Measurements from ENCODE around the gene BMPR1A. TPM values are rescaled to one million over a fixed set of nuclear protein-coding genes. Genes with fewer than 3 reads are reported as not detected.

BMPR1A gene
- total and polyA plus RNA-seq, 2 of the 13 experiments (the other 11 are each of a cell fraction or from before 2014, with no cell fraction given) = 17.8 to 44.2 TPM

DNA sequence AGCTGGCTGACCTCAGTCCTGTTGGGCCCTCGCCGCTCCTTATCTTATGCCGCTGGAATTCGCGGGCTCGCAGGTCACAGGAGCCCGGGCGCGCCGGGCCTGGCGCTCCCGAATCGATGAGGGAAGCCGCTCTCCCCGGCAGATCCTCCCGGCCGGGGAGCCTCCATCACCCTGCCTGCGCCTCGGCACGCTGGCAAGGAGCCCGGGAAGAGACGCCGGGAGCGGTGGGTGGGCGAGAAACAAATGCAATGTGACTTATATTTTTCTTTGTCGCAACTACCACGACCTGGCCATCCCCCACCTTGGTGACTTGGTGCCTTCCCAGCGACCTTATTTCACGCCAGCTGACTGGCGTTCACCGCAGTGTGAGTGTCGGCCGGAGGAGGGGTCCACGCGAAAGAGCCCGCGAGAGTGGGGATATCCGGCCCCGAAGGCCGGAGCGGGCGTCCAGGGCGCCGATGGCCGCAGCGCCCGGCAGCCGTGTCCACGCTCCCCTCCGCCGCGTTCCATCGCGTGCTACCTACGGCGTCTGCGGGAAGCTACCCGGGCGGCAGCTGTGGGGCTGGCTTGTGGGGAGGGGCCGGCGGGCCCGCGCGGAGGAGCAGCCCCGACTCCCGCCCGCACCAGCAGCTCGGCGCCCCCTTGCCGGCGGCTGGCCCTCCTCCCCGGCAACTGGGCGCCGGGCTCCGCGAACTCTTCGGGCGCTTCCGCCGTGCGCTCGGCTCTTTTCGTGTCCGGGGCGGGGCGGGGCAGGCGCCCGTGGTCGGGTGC lies 494 bp upstream of the BMPR1A start (continued):
- peak; percentile 62; the same call in 1 of the 2 replicates for TF ChIP-seq HNF4G (IDR thresholded peaks at IDR 0.05; ENCODE audit: borderline replicate concordance, low read depth, low read length)
- TF ChIP-seq HNF4G (CRISPR knock-in tag; IDR thresholded peaks at IDR 0.05; ENCODE audit: borderline replicate concordance, low read depth) = no peak
- no peak for TF ChIP-seq ZNF17 (CRISPR knock-in tag; IDR thresholded peaks at IDR 0.05)
- peak; percentile 94 for TF ChIP-seq ZNF563 (CRISPR knock-in tag; IDR thresholded peaks at IDR 0.05)
- TF ChIP-seq, protein P1, sequence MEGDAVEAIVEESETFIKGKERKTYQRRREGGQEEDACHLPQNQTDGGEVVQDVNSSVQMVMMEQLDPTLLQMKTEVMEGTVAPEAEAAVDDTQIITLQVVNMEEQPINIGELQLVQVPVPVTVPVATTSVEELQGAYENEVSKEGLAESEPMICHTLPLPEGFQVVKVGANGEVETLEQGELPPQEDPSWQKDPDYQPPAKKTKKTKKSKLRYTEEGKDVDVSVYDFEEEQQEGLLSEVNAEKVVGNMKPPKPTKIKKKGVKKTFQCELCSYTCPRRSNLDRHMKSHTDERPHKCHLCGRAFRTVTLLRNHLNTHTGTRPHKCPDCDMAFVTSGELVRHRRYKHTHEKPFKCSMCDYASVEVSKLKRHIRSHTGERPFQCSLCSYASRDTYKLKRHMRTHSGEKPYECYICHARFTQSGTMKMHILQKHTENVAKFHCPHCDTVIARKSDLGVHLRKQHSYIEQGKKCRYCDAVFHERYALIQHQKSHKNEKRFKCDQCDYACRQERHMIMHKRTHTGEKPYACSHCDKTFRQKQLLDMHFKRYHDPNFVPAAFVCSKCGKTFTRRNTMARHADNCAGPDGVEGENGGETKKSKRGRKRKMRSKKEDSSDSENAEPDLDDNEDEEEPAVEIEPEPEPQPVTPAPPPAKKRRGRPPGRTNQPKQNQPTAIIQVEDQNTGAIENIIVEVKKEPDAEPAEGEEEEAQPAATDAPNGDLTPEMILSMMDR (CRISPR knock-in tag; IDR thresholded peaks at IDR 0.05) = peak; percentile 8; the same call in 1 of the 2 replicates
- 0 out of 2 replicates have a peak, but pooled peaks have one; percentile 36 for TF ChIP-seq RNF2 (conservative IDR thresholded peaks at IDR 0.05; ENCODE audit: low read depth)
- TF ChIP-seq SMC3 (IDR thresholded peaks at IDR 0.05; ENCODE audit: low read length) = no peak
- TF ChIP-seq HNF1A (IDR thresholded peaks at IDR 0.05; ENCODE audit: low read depth) = no peak
- no peak for TF ChIP-seq HNF1A (CRISPR knock-in tag; IDR thresholded peaks at IDR 0.05; ENCODE audit: borderline replicate concordance)
- 0 out of 2 replicates have a peak, but pooled peaks have one; percentile 43 for TF ChIP-seq SALL1 (CRISPR knock-in tag; IDR thresholded peaks at IDR 0.05)
- TF ChIP-seq, protein P2, sequence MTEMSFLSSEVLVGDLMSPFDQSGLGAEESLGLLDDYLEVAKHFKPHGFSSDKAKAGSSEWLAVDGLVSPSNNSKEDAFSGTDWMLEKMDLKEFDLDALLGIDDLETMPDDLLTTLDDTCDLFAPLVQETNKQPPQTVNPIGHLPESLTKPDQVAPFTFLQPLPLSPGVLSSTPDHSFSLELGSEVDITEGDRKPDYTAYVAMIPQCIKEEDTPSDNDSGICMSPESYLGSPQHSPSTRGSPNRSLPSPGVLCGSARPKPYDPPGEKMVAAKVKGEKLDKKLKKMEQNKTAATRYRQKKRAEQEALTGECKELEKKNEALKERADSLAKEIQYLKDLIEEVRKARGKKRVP (CRISPR knock-in tag; IDR thresholded peaks at IDR 0.05) = peak in 1 of 2 experiments; percentile 27; a peak in 1 of 4 replicates
- TF ChIP-seq MXD4 (CRISPR knock-in tag; IDR thresholded peaks at IDR 0.05) = no peak
- peak; percentile 80; the same call in 1 of the 2 replicates for TF ChIP-seq ZNF333 (CRISPR knock-in tag; IDR thresholded peaks at IDR 0.05; ENCODE audit: borderline replicate concordance)
- peak; percentile 55 for TF ChIP-seq SAP130 (CRISPR knock-in tag; IDR thresholded peaks at IDR 0.05; ENCODE audit: low read depth)
- TF ChIP-seq NFAT5 (CRISPR knock-in tag; IDR thresholded peaks at IDR 0.05) = peak; percentile 16; the same call in 1 of the 2 replicates
- no peak for TF ChIP-seq MIER3 (CRISPR knock-in tag; IDR thresholded peaks at IDR 0.05; ENCODE audit: borderline replicate concordance)
- peak; percentile 80; the same call in 1 of the 2 replicates for TF ChIP-seq SRY (CRISPR knock-in tag; IDR thresholded peaks at IDR 0.05)

Measured in HepG2 (cell line).